HUES6 (cell line): ENCODE data around the gene EML3.
"Not testable (repeated sequence)": the region's sequence is repeated elsewhere in the genome, so short reads cannot be mapped to it uniquely, and the experiment has no call there.

Source experiments
- H3K27ac ChIP-seq: 2 replicates; pipeline ENCODE4 v1.7.0; 2013; ENCODE audit warnings: low read depth, mild to moderate bottlenecking, low read length, inconsistent platforms
- H3K27me3 ChIP-seq: 2 replicates; pipeline ENCODE4 v1.6.1; 2013; ENCODE audit warnings: low read length; ENCODE audit not compliant: control insufficient read depth, insufficient read depth
- H3K36me3 ChIP-seq: 2 replicates; pipeline ENCODE4 v1.6.1; 2013; ENCODE audit warnings: low read length; ENCODE audit not compliant: control insufficient read depth, insufficient read depth
- H3K4me1 ChIP-seq: 2 replicates; pipeline ENCODE4 v1.6.1; 2013; ENCODE audit warnings: low read length; ENCODE audit not compliant: control insufficient read depth, insufficient read depth
- H3K4me3 ChIP-seq: 2 replicates; pipeline ENCODE4 v1.5.1; 2013; ENCODE audit warnings: low read depth, low read length
- H3K9ac ChIP-seq: one replicate; pipeline ENCODE4 v1.6.1; 2013; ENCODE audit warnings: mild to moderate bottlenecking, low read length
- H3K9me3 ChIP-seq: 2 replicates; pipeline ENCODE4 v1.6.1; 2013; ENCODE audit warnings: low read depth, low read length; ENCODE audit not compliant: control insufficient read depth, insufficient read depth

EML3 gene

GRCh38 chr11:62577046-62577714 lies 35.4 kb downstream of the EML3 start:
- Histone ChIP-seq H3K27ac (no peak overlapping the region), H3K9ac (no peak overlapping the region), H3K4me1 (peaks cover 14% of the 10 kb centered on the region), H3K4me3 (no peak overlapping the region), H3K36me3 (peaks cover 61% of the 10 kb centered on the region), H3K9me3 (no peaks in the 10 kb centered on the region), H3K27me3 (no peaks in the 10 kb centered on the region)

GRCh38 chr11:62575837-62576236 lies 36.7 kb downstream of the EML3 start:
- H3K4me1 ChIP-seq: peaks cover 18% of the 10 kb centered on the region
- H3K4me3 ChIP-seq: no peak overlapping the region
- no peak overlapping the region for H3K9ac ChIP-seq
- H3K27me3 ChIP-seq: no peaks in the 10 kb centered on the region
- H3K9me3 ChIP-seq: no peaks in the 10 kb centered on the region
- H3K36me3 ChIP-seq: peaks cover 65% of the 10 kb centered on the region
- no peak overlapping the region for H3K27ac ChIP-seq

GRCh38 chr11:62575156-62575555 lies 37.4 kb downstream of the EML3 start:
- Histone ChIP-seq H3K36me3 (peaks cover 70% of the 10 kb centered on the region), H3K27ac (no peak overlapping the region), H3K27me3 (no peaks in the 10 kb centered on the region), H3K9me3 (no peaks in the 10 kb centered on the region), H3K4me3 (peak overlapping the region; percentile 70), H3K9ac (peak overlapping the region; percentile 85), H3K4me1 (peaks cover 18% of the 10 kb centered on the region)

GRCh38 chr11:62574363-62575071 lies 38.1 kb downstream of the EML3 start:
- Histone ChIP-seq H3K9me3 (no peaks in the 10 kb centered on the region), H3K27ac (peak overlapping the region; percentile 21; the same call in 1 of the 2 replicates), H3K9ac (peak overlapping the region; percentile 85), H3K36me3 (peaks cover 72% of the 10 kb centered on the region), H3K4me1 (peaks cover 18% of the 10 kb centered on the region), H3K27me3 (no peaks in the 10 kb centered on the region), H3K4me3 (peak overlapping the region; percentile 70)

- H3K4me3 ChIP-seq: peak within 1 kb of the TSS; percentile 94
- H3K27me3 ChIP-seq: no peaks in the 10 kb centered on the region
- peak within 1 kb of the TSS; percentile 96 for H3K9ac ChIP-seq
- H3K4me1 ChIP-seq: peaks cover 18% of the 10 kb centered on the region
- no peaks in the 10 kb centered on the region for H3K9me3 ChIP-seq
- H3K36me3 ChIP-seq: peaks cover 74% of the 10 kb centered on the region
- peak within 1 kb of the TSS; percentile 88 for H3K27ac ChIP-seq
Measured at GRCh38 chr11:62573592-62574362, 38.8 kb downstream of the EML3 start, which contains the start of gene EEF1G. TSS of gene EEF1G (minus strand) at chr11:62573891. CDS start at chr11:62573842, 49 bp downstream.

- H3K4me1 ChIP-seq: peaks cover 18% of the 10 kb centered on the region
- H3K4me3 ChIP-seq: peak overlapping the region; percentile 94
- H3K9me3 ChIP-seq: no peaks in the 10 kb centered on the region
- H3K27ac ChIP-seq: peak overlapping the region; percentile 88
- peak overlapping the region; percentile 96 for H3K9ac ChIP-seq
- peaks cover 73% of the 10 kb centered on the region for H3K36me3 ChIP-seq
- H3K27me3 ChIP-seq: no peaks in the 10 kb centered on the region
Measured at GRCh38 chr11:62573006-62573591, 39.5 kb downstream of the EML3 start.

GRCh38 chr11:62572431-62572830 lies 40.1 kb downstream of the EML3 start:
- Histone ChIP-seq H3K4me1 (peaks cover 18% of the 10 kb centered on the region), H3K36me3 (peaks cover 76% of the 10 kb centered on the region), H3K9me3 (no peaks in the 10 kb centered on the region), H3K27ac (no peak overlapping the region; the same call in 1 of the 2 replicates), H3K9ac (peak overlapping the region; percentile 96), H3K27me3 (no peaks in the 10 kb centered on the region), H3K4me3 (peak overlapping the region; percentile 94)

- not testable (repeated sequence) for H3K27ac ChIP-seq, H3K9me3 ChIP-seq, H3K9ac ChIP-seq, H3K27me3 ChIP-seq
- peaks cover 77% of the 10 kb centered on the region for H3K36me3 ChIP-seq
- H3K4me1 ChIP-seq: peaks cover 18% of the 10 kb centered on the region
- peak overlapping the region; percentile 94 for H3K4me3 ChIP-seq
Measured at GRCh38 chr11:62571493-62571892, 41.1 kb downstream of the EML3 start.

GRCh38 chr11:62570903-62571302 lies 41.7 kb downstream of the EML3 start:
- not testable (repeated sequence) for H3K9ac ChIP-seq, H3K9me3 ChIP-seq, H3K27ac ChIP-seq, H3K27me3 ChIP-seq, H3K4me3 ChIP-seq
- peaks cover 77% of the 10 kb centered on the region for H3K36me3 ChIP-seq
- H3K4me1 ChIP-seq: peaks cover 18% of the 10 kb centered on the region

GRCh38 chr11:62569611-62570010 lies 43.0 kb downstream of the EML3 start:
- Histone ChIP-seq H3K27ac (no peak overlapping the region), H3K9ac (no peak overlapping the region), H3K9me3 (no peaks in the 10 kb centered on the region), H3K4me3 (no peak overlapping the region), H3K27me3 (no peaks in the 10 kb centered on the region), H3K36me3 (peaks cover 85% of the 10 kb centered on the region), H3K4me1 (0 out of 2 replicates have a peak, but pooled peaks cover 8% of the 10 kb centered on the region)
